GM19324 (cell line): Measurements from ENCODE around the gene RING1.
A peak's percentile ranks its signal among the peaks of the same experiment; 100 is the strongest.

Source experiments
- ATAC-seq: cut with Tn5 transposase; IDR thresholded peaks from one replicate; pipeline ENCODE4 v1.9.1; 2021; ENCODE audit warnings: mild to moderate bottlenecking, moderate library complexity; ENCODE audit not compliant: unreplicated experiment, low FRiP score

RING1 gene

GRCh38 chr6:33208091-33208967, at the start of gene RING1:
Gene RING1, plus strand, starts transcription at chr6:33208500. Its CDS starts 323 bp downstream, at chr6:33208823.
- peak; percentile 63 for ATAC-seq

DNA sequence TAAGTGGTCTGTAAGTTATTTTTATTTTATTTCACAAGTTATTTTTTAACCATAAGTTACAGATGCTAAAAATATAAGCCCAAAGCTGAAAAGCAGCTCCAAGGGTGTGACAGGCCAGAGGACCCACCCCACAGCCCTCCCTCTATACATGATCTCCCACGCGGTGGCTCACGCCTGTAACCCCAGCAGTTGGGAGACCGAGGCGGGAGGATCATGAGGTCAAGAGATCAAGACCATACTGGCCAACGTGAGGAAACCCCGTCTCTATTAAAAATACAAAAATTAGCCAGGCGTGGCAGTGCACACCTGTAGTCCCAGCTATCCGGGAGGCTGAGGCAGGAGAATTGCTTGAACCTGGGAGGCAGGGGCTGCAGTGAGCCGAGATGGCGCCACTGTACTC, 48.2 kb upstream of the RING1 start:
- no peak for ATAC-seq

GRCh38 chr6:33160728-33161344, 47.5 kb upstream of the RING1 start:
- no peak for ATAC-seq

DNA sequence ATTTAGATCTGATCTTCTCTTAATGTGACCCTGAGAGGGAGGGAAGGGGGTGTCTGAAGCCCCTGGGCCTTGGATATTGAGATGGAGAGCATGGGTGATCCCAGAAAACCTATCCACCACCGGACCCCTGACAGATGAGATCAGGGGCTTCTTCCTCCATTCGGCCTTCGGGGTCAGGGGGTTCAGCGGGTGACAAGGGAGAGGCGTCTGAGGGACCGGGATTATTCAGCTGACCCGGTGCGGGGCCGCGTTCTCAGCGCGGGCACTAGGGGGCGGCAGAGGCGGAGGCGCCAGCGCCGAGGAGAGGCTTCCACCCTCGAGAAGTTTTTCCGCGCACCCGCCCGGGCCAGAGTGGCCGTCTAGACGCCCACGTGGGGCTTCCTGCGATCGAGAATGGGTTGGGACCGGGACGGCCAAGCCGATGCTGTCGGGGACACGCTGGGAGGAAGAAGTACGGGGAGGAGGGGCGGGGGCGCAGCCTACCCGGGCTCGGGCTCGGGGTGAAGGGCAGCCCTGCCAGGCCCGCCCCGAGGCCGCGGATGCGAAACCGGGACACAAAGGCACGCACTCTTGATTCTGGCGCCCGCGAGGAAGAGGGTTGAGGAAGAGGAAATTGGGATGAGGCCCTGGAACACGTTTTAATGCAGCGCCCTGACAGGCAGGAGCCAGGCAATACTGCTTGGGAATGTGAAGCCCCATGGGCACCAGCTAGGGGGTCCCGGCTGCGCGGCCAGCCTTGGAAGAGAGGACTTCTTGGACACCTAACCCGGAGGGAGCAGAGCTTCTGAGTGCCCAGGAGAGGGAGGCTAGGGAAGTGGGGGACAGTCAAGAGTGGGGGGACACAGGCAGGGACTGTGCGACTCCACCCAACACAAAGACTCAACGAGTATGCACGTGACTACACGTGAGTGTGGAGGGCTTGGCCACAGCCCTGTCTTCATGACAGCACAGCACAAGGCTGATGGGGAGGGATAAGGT, 46.7 kb upstream of the RING1 start:
- ATAC-seq, result peak; percentile 45

- no peak for ATAC-seq
These were observed 44.8 kb upstream of the RING1 start for GRCh38 chr6:33163540-33163939.

DNA sequence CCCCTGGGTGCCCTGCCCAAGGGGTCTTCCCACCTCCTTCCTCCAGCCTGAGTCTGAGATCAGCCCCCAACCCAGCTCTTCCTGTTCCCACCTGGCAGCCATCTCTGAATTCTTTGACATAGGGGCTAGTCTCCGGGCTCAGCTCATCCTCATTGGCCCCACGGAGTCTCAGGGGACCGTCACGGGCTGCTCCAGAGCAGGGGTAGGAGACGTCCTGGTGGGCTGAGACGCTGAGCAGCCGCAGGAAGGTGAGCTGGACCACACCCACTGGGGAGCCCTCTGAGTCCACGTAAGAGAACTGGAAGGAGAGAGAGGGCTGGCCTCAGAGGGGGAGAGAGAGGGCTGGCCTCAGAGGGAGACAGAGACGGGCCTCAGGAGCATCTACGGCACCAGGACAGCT, 44.1 kb upstream of the RING1 start:
- no peak for ATAC-seq

DNA sequence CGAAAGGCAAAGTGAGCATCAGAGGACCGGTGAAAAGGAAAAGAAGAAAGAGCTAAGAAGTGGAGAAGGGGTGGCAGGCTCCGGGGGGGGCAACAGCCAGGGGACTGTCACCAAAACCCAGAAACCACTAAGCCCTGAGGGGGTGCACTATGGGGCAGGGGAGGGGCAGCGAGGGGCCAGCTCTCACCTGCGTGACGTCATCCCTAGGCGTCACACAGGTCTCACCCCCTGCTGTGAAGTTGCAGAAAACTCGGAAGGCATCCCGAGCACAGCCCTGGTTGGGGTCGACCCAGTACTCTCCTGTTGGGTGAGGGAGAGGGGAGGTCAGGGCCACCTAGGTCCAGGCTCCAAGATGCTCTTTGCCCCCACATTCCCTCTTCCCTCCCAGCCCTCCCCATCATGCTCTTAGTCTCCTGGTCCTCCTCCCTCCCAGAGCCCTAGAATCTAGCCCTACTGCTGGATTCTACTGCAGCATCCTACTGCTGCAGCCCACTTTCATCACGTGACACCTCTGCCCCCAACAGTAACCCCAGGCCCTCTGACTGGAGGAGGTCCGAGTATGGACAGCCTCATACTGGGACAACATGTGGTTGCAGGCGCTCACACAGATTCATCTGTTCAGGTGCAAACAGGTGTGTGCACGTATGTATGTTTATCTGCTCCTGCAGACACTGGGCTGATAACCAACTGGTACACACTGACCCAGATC, 43.5 kb upstream of the RING1 start:
- ATAC-seq, result no peak

- ATAC-seq, result no peak
These were observed 42.6 kb upstream of the RING1 start for GRCh38 chr6:33165581-33166258.

DNA sequence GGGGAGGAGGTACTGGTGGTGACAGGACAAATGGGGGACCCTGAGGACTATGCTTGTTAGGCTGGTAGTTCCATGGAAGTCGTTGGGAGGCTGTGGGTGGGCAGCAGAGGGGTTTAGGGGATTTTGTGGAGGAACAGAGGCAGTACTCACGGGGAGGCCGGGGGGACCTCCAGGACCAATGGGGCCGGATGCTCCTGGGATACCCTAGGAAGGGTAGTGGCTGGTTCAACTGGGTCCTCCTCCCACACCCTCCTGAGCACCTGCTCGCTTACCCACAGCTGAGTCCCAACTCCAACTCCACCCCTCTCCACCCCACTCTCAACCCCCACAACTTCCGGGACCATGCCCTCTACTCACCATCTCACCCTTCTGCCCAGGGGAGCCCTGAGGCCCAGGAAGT, 41.9 kb upstream of the RING1 start:
- ATAC-seq, result no peak

GRCh38 chr6:33166811-33167210, 41.5 kb upstream of the RING1 start:
- ATAC-seq, result no peak

- no peak for ATAC-seq
These were observed 40.7 kb upstream of the RING1 start for GRCh38 chr6:33167374-33168283.

GRCh38 chr6:33168284-33168601, 40.1 kb upstream of the RING1 start:
- ATAC-seq, result no peak

DNA sequence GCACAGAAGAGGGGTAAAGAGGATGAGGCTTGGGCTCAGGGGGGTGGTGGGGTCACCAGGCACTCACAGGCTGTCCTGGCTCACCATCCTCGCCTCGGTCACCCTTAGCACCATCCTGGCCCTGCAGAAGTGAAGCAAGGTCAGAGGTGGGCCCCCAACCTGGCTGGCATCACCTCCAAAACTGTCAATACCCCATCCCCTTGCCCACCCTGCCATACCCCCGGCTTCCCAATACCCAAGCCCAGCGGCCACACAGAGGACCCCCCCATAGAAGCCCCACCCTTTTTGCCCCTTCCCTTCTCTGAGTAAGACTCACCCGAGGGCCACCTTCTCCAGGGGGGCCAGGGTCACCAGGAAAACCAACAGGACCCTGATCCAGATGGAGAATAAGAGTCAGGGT, 39.7 kb upstream of the RING1 start:
- ATAC-seq, result no peak

- no peak for ATAC-seq
These were observed 38.8 kb upstream of the RING1 start for GRCh38 chr6:33169291-33170175.

DNA sequence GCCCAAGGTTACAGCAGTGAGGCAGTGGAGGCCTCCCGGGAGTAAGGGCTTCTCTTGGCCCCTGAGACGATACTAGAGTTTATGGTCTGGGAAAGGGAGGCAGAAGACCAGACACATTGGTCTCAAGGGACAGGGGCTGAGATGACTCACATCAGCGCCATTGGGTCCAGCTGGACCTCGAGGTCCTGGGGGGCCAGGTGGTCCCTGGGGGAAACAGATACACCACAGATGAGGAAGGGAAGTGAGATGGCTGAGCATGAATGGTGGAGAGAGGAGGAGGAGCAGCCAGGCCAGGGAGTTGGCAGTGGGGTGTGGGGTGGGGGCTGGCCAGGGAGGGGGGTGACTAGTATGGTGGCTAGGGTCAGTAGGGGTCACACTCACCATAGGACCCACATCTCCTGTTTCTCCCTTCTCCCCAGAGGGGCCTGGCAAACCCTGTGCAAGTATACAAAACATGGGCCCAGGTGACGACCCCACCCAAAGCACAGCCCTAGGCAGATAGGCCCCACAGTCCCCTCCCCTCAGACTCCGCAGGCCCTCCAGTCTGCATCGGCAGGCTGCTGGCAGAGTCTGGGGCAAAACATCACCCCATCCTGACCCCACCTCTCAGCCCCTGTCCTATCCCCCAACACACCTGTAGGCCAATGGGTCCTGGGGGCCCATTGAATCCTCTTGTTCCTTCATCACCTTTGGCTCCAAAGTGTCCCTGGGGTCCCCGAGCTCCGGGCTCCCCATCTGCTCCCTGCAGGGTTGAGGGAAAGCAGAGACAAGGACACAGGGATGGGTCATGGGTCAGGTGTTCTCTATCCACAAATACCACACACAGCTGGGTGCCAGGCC, 37.9 kb upstream of the RING1 start:
- no peak for ATAC-seq

GRCh38 chr6:33171016-33171879, 37.1 kb upstream of the RING1 start:
- ATAC-seq, result no peak
